Muscle layer of duodenum (tissue), 2 donors: ENCODE data around the gene PLA2G4F.
"Not testable (repeated sequence)": the region's sequence is repeated elsewhere in the genome, so short reads cannot be mapped to it uniquely, and the experiment has no call there.

Experiments
- H3K27ac ChIP-seq: one replicate; pipeline ENCODE4 v1.7.0; 2013; ENCODE audit warnings: mild to moderate bottlenecking, low read length
- H3K27me3 ChIP-seq: one replicate; pipeline ENCODE4 v1.7.0; 2013; ENCODE audit warnings: low read depth, mild to moderate bottlenecking, control low read depth, low read length
- H3K36me3 ChIP-seq, 2 donors: one replicate each; pipeline ENCODE4 v1.7.0; 2013; ENCODE audit warnings: low read length in 2 of 2, control low read depth in 1 of 2, mild to moderate bottlenecking in 1 of 2; ENCODE audit not compliant: insufficient read depth in 2 of 2, control insufficient read depth in 1 of 2
- H3K4me1 ChIP-seq, 2 donors: one replicate each; pipeline ENCODE4 v1.7.0; 2013; ENCODE audit warnings: low read length in 2 of 2, mild to moderate bottlenecking in 2 of 2, control low read depth in 1 of 2, moderate library complexity in 1 of 2; ENCODE audit not compliant: insufficient read depth in 2 of 2, control insufficient read depth in 1 of 2
- H3K4me3 ChIP-seq, 2 donors: one replicate each; pipeline ENCODE4 v1.7.0; 2013; ENCODE audit warnings: low read length in 2 of 2, low read depth in 1 of 2, mild to moderate bottlenecking in 1 of 2
- H3K9me3 ChIP-seq, 2 donors: one replicate each; pipeline ENCODE4 v1.7.0; 2013; ENCODE audit warnings: low read length in 2 of 2, control low read depth in 1 of 2, mild to moderate bottlenecking in 1 of 2; ENCODE audit not compliant: control insufficient read depth in 1 of 2
- donor health status: healthy.

The PLA2G4F gene

GRCh38 chr15:42106288-42106687 lies 50.1 kb downstream of the PLA2G4F start:
- H3K27me3 ChIP-seq: no peaks in the 10 kb centered on the region
- H3K27ac ChIP-seq: no peak overlapping the region
- no peaks in the 10 kb centered on the region for H3K9me3 ChIP-seq

GRCh38 chr15:42104095-42104891 lies 52.1 kb downstream of the PLA2G4F start:
- Histone ChIP-seq H3K27me3 (no peaks in the 10 kb centered on the region), H3K4me1 (no peaks in the 10 kb centered on the region), H3K9me3 (no peaks in the 10 kb centered on the region), H3K4me3 (no peak overlapping the region), H3K36me3 (no peaks in the 10 kb centered on the region), H3K27ac (no peak overlapping the region)

More at GRCh38 chr15:42106288-42106687, 50.1 kb downstream of the PLA2G4F start:
- Histone ChIP-seq H3K36me3 (no peaks in the 10 kb centered on the region), H3K4me1 (no peaks in the 10 kb centered on the region), H3K4me3 (no peak overlapping the region)

GRCh38 chr15:42102646-42103235 lies 53.7 kb downstream of the PLA2G4F start:
- Histone ChIP-seq H3K4me1 (no peaks in the 10 kb centered on the region), H3K27ac (no peak overlapping the region), H3K9me3 (no peaks in the 10 kb centered on the region), H3K36me3 (no peaks in the 10 kb centered on the region), H3K4me3 (no peak overlapping the region), H3K27me3 (no peaks in the 10 kb centered on the region)

- H3K27me3 ChIP-seq: no peaks in the 10 kb centered on the region
- H3K4me1 ChIP-seq: no peaks in the 10 kb centered on the region
- H3K4me3 ChIP-seq: no peak overlapping the region
- no peaks in the 10 kb centered on the region for H3K9me3 ChIP-seq
- H3K36me3 ChIP-seq: no peaks in the 10 kb centered on the region
- no peak overlapping the region for H3K27ac ChIP-seq
Measured at GRCh38 chr15:42101861-42102260, 54.6 kb downstream of the PLA2G4F start.

- no peak overlapping the region for H3K27ac ChIP-seq
- H3K4me3 ChIP-seq: no peak overlapping the region
- no peaks in the 10 kb centered on the region for H3K9me3 ChIP-seq
- no peaks in the 10 kb centered on the region for H3K27me3 ChIP-seq
- no peaks in the 10 kb centered on the region for H3K4me1 ChIP-seq
- no peaks in the 10 kb centered on the region for H3K36me3 ChIP-seq
Measured at GRCh38 chr15:42100021-42100800, 56.2 kb downstream of the PLA2G4F start.

- Histone ChIP-seq H3K4me3 (no peak overlapping the region), H3K27me3 (no peaks in the 10 kb centered on the region), H3K27ac (no peak overlapping the region), H3K36me3 (no peaks in the 10 kb centered on the region), H3K4me1 (no peaks in the 10 kb centered on the region), H3K9me3 (no peaks in the 10 kb centered on the region)
Measured at GRCh38 chr15:42097018-42097417, 59.4 kb downstream of the PLA2G4F start.

GRCh38 chr15:42094512-42094963 lies 61.9 kb downstream of the PLA2G4F start, which contains the start of gene PLA2G4D:
PLA2G4D (minus strand) TSS chr15:42094562; CDS start chr15:42094459, 103 bp downstream.
- Histone ChIP-seq H3K9me3 (no peaks in the 10 kb centered on the region), H3K4me3 (no peak within 1 kb of the TSS), H3K4me1 (no peaks in the 10 kb centered on the region), H3K36me3 (no peaks in the 10 kb centered on the region), H3K27ac (no peak within 1 kb of the TSS), H3K27me3 (no peaks in the 10 kb centered on the region)

- no peak overlapping the region for H3K27ac ChIP-seq
- H3K4me3 ChIP-seq: no peak overlapping the region
- no peaks in the 10 kb centered on the region for H3K36me3 ChIP-seq
- H3K4me1 ChIP-seq: no peaks in the 10 kb centered on the region
- H3K27me3 ChIP-seq: no peaks in the 10 kb centered on the region
- no peaks in the 10 kb centered on the region for H3K9me3 ChIP-seq
Measured at GRCh38 chr15:42093966-42094365, 62.5 kb downstream of the PLA2G4F start.

GRCh38 chr15:42092398-42093318 lies 63.8 kb downstream of the PLA2G4F start:
- no peaks in the 10 kb centered on the region for H3K9me3 ChIP-seq
- no peaks in the 10 kb centered on the region for H3K4me1 ChIP-seq
- no peaks in the 10 kb centered on the region for H3K27me3 ChIP-seq
- H3K4me3 ChIP-seq: no peak overlapping the region
- H3K36me3 ChIP-seq: no peaks in the 10 kb centered on the region
- H3K27ac ChIP-seq: no peak overlapping the region

- H3K9me3 ChIP-seq, H3K4me1 ChIP-seq: not testable (repeated sequence)
Measured at GRCh38 chr15:42091753-42092397, 64.6 kb downstream of the PLA2G4F start.

More at GRCh38 chr15:42091753-42092397, 64.6 kb downstream of the PLA2G4F start:
- not testable (repeated sequence) for H3K27me3 ChIP-seq, H3K36me3 ChIP-seq, H3K27ac ChIP-seq, H3K4me3 ChIP-seq
